ENCODE measurements around the gene RELL1. TPM values are rescaled to one million over a fixed set of nuclear protein-coding genes. Genes with fewer than 3 reads are reported as not detected.
A peak's percentile ranks its signal among the peaks of the same experiment; 100 is the strongest.

Gene RELL1
- total and polyA plus RNA-seq, 10 of the 15 experiments (the other 5 are each of a cell fraction or from before 2014, with no cell fraction given): 0.20 to 10.9 (median 3.9) TPM

- 11% methylated on average over 16 of the region's 16 CpGs for WGBS (ENCODE audit: insufficient coverage, insufficient replicate concordance, low lambda C conversion rate, missing lambda C conversion rate)
- POLR2A ChIA-PET: interaction anchor here (1.5 kb wide), 1 partner anchor 11 kb away, joined by 8 read pairs; no protein-coding TSS in a partner anchor
Observed at GRCh38 chr4:37685161-37685822, 884 bp downstream of the RELL1 start.

More at GRCh38 chr4:37685161-37685822, 884 bp downstream of the RELL1 start:
- TSS peak; percentile 75 for BruUV-seq (replicated peaks)
- no peaks in the 10 kb centered on the region for H3K9me3 ChIP-seq (replicated peaks; ENCODE audit: control insufficient read depth, insufficient read depth, low read length)
- H3K36me3 ChIP-seq (ENCODE audit: control insufficient read depth in 2 of 2, insufficient read depth in 2 of 2, low read length in 1 of 2): no peaks in the 10 kb centered on the region
- peak overlapping the region; percentile 70 for H3K9ac ChIP-seq (ENCODE audit: control insufficient read depth, insufficient read depth, low read length)
- H3K4me1 ChIP-seq (ENCODE audit: control insufficient read depth, insufficient read depth, low read length): peaks cover 11% of the 10 kb centered on the region
- peak overlapping the region; percentile 98 for H3K4me2 ChIP-seq (ENCODE audit: control insufficient read depth, insufficient read depth)
- no peaks in the 10 kb centered on the region for H3K27me3 ChIP-seq (replicated peaks in 1 of 2; ENCODE audit: control insufficient read depth in 2 of 2, insufficient read depth in 2 of 2, low read length in 1 of 2)
- in situ Hi-C loops (cut with MboI): no loop called here
- ChIA-PET CTCF (interaction anchor here (1.0 to 1.4 kb wide), 2 partner anchors 11 to 31 kb away, joined by 3 to 5 read pairs; no protein-coding TSS in a partner anchor), SMC1A (ENCODE audit: uncharacterized antibody, unreplicated experiment) (interaction anchor here (1.5 kb wide), 1 partner anchor 10 kb away, joined by 17 read pairs; no protein-coding TSS in a partner anchor), RAD21 (ENCODE audit: unreplicated experiment) (interaction anchor here (0.6 to 1.3 kb wide), 3 partner anchors 10 to 212 kb away, joined by 3 to 4 read pairs (median 3); no protein-coding TSS in a partner anchor)
- intact Hi-C loops (cut with micrococcal nuclease; ENCODE audit: unreplicated experiment): no loop called here
- H3K4me3 ChIP-seq: peak overlapping the region; percentile 87
- no peak for ATAC-seq
- peak overlapping the region; percentile 67 for H3K27ac ChIP-seq (ENCODE audit: control insufficient read depth, insufficient read depth)
- FAIRE-seq: no peak
- peaks cover 34% of the 10 kb centered on the region for H3K79me2 ChIP-seq (ENCODE audit: control insufficient read depth, insufficient read depth, low read length)
- H4K20me1 ChIP-seq (ENCODE audit: control insufficient read depth, insufficient read depth): no peaks in the 10 kb centered on the region
- TF ChIP-seq CBX5 (IDR thresholded peaks at IDR 0.05; ENCODE audit: low read depth) (no peak), ZNF274 (IDR thresholded peaks at IDR 0.05; ENCODE audit: insufficient read depth, insufficient read length) (no peak), RELB (IDR thresholded peaks at IDR 0.05; ENCODE audit: low read depth) (0 out of 2 replicates have a peak, but pooled peaks have one; percentile 13), CREB1 (IDR thresholded peaks at IDR 0.05; ENCODE audit: low read depth) (peak; percentile 56; the same call in 1 of the 2 replicates), SKIL (IDR thresholded peaks at IDR 0.05; ENCODE audit: low read depth, poor library complexity, severe bottlenecking) (peak; percentile 38), CREM (IDR thresholded peaks at IDR 0.05; ENCODE audit: low read depth) (0 out of 2 replicates have a peak, but pooled peaks have one; percentile 2), RUNX3 (IDR thresholded peaks at IDR 0.05; ENCODE audit: low read length) (peak; percentile 59), MTA2 (IDR thresholded peaks at IDR 0.05; ENCODE audit: low read depth) (0 out of 2 replicates have a peak, but pooled peaks have one; percentile 24)
- no peak for DNase-seq (ENCODE audit: low read depth, low spot score)
- peak overlapping the region; percentile 88 for H2AFZ ChIP-seq (ENCODE audit: control insufficient read depth, low read depth, low read length)
